ENCODE measurements around the gene SUCLG1. TPM values are rescaled to one million over a fixed set of nuclear protein-coding genes. Genes with fewer than 3 reads are reported as not detected.

SUCLG1 gene
- total and polyA plus RNA-seq, 3 donors from 2014 or later = 48.0 to 80.4 (median 50.6) TPM

- Histone ChIP-seq H3K4me3 (no peak overlapping the region), H3K27ac (no peak overlapping the region), H3K9me3 (no peaks in the 10 kb centered on the region), H3K36me3 (ENCODE audit: low read depth, missing control alignments) (no peaks in the 10 kb centered on the region), H3K4me1 (no peaks in the 10 kb centered on the region), H3K27me3 (no peaks in the 10 kb centered on the region)
- DNase-seq = no peak
- intact Hi-C loops (cut with DNase I; ENCODE audit: low total_unique reads) = no loop called here
- 64 to 86% methylated on average over 1 of the region's 1 CpG for WGBS, 2 donors
- TF ChIP-seq CTCF (IDR thresholded peaks at IDR 0.05) = no peak
- TF ChIP-seq POLR2A (IDR thresholded peaks at IDR 0.05) = no peak
Measured at GRCh38 chr2:84388133-84388532, 70.9 kb downstream of the SUCLG1 start.

GRCh38 chr2:84386336-84387040 is 72.6 kb downstream of the SUCLG1 start:
- Histone ChIP-seq H3K36me3 (ENCODE audit: low read depth, missing control alignments) (no peaks in the 10 kb centered on the region), H3K9me3 (no peaks in the 10 kb centered on the region), H3K27me3 (no peaks in the 10 kb centered on the region), H3K4me3 (no peak overlapping the region), H3K4me1 (no peaks in the 10 kb centered on the region), H3K27ac (no peak overlapping the region)
- WGBS, 2 donors = 22 to 30% methylated on average over 7 of the region's 7 CpGs
- no peak for DNase-seq
- TF ChIP-seq CTCF (IDR thresholded peaks at IDR 0.05) (no peak), POLR2A (IDR thresholded peaks at IDR 0.05) (no peak)
- intact Hi-C loops (cut with DNase I; ENCODE audit: low total_unique reads) = no loop called here

- H3K4me3 ChIP-seq = no peak overlapping the region
- TF ChIP-seq CTCF (IDR thresholded peaks at IDR 0.05) (no peak), POLR2A (IDR thresholded peaks at IDR 0.05) (no peak)
- DNase-seq = no peak
- H3K27me3 ChIP-seq = no peaks in the 10 kb centered on the region
- H3K4me1 ChIP-seq = no peaks in the 10 kb centered on the region
- no peaks in the 10 kb centered on the region for H3K9me3 ChIP-seq
- no peak overlapping the region for H3K27ac ChIP-seq
- 89 to 92% methylated on average over 2 of the region's 2 CpGs for WGBS, 2 donors
- intact Hi-C loops (cut with DNase I; ENCODE audit: low total_unique reads) = no loop called here
- no peaks in the 10 kb centered on the region for H3K36me3 ChIP-seq (ENCODE audit: low read depth, missing control alignments)
Measured at GRCh38 chr2:84383271-84383670, 75.8 kb downstream of the SUCLG1 start.

- no peak for DNase-seq
- Histone ChIP-seq H3K27ac (no peak overlapping the region), H3K27me3 (no peaks in the 10 kb centered on the region), H3K4me3 (no peak overlapping the region), H3K9me3 (no peaks in the 10 kb centered on the region), H3K36me3 (ENCODE audit: low read depth, missing control alignments) (no peaks in the 10 kb centered on the region), H3K4me1 (no peaks in the 10 kb centered on the region)
- no peak for TF ChIP-seq CTCF (IDR thresholded peaks at IDR 0.05)
- TF ChIP-seq POLR2A (IDR thresholded peaks at IDR 0.05) = no peak
- intact Hi-C loops (cut with DNase I; ENCODE audit: low total_unique reads) = no loop called here
Measured at GRCh38 chr2:84380875-84381274, 78.2 kb downstream of the SUCLG1 start.

- Histone ChIP-seq H3K4me1 (no peaks in the 10 kb centered on the region), H3K27me3 (no peaks in the 10 kb centered on the region), H3K36me3 (ENCODE audit: low read depth, missing control alignments) (no peaks in the 10 kb centered on the region), H3K9me3 (no peaks in the 10 kb centered on the region), H3K4me3 (no peak overlapping the region), H3K27ac (no peak overlapping the region)
- DNase-seq = no peak
- intact Hi-C loops (cut with DNase I; ENCODE audit: low total_unique reads) = no loop called here
- WGBS, 2 donors = 87% methylated on average over 1 of the region's 1 CpG
- TF ChIP-seq CTCF (IDR thresholded peaks at IDR 0.05) (no peak), POLR2A (IDR thresholded peaks at IDR 0.05) (no peak)
Measured at GRCh38 chr2:84378960-84379359, 80.1 kb downstream of the SUCLG1 start.

Measured in testis (tissue), 3 donors.